ENCODE measurements around the gene SEC24A.
A peak's percentile ranks its signal among the peaks of the same experiment; 100 is the strongest.
"Not testable (repeated sequence)": the region's sequence is repeated elsewhere in the genome, so short reads cannot be mapped to it uniquely, and the experiment has no call there.

The SEC24A gene

DNA sequence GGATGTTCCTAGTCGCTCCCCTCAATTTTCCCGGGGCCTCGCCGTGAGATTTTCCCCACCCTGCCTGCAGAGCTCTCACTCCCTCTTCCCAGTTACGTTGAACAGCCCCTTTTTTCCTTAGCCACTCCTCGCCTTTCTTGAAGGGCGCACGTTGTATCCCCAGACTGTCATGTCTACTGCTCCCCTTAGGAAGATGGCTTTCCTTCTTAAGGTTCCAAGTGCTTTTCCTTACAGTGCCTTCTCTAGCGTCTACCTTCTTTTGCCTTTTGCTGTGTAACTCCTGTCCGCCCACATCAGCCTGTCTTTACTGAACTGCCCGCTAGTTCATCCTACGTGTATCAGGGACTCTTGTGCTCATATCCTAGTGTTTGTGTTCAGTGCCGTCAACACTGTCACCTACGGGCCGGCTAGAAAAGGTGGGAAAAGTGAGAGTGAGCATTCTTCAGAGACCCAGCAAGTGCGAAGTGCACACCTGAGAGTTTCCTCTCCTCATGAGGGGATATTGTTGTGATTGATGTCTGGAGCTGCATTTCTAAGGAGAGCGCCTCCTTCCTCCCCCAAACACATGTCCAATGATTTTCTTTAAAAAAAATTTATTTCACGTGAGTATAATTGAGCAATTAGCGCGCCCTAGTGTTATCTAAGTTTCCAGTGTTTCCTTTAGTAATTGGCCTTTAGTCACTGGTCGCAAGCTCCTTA is 90.5 kb downstream of the SEC24A start:
- DNase-seq (ENCODE audit: extremely low read depth in 1 of 2, low read depth in 1 of 2): no peak

DNA sequence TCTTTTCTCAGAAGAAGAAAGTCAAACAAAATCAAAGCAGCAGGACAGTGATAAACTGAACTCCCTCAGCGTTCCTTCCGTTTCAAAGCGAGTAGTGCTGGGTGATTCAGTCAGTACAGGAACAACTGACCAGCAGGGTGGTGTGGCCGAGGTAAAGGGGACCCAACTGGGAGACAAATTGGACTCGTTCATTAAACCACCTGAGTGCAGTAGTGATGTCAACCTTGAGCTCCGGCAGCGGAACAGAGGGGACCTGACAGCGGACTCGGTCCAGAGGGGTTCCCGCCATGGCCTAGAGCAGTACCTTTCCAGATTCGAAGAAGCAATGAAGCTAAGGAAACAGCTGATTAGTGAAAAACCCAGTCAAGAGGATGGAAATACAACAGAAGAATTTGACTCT is 92.5 kb downstream of the SEC24A start:
- no peak for DNase-seq (ENCODE audit: extremely low read depth in 1 of 2, low read depth in 1 of 2)

DNA sequence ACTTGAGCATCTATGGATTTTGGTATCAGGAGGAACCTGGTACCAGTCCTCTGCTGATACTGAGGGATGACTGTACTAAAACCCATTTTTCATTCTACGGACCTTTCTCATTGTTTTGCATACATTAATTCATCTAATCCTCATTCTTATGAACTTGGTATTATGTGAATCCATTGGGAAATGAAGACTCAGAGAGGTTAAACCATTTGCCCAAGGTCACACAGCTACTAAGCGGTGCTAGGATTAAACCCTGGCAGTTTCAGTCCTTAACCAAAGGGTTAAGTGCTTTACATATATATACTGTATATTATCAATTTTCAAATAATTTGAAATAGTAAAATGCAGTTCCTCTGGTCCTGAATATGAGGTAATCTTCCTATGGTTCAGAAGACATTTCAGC is 93.5 kb downstream of the SEC24A start:
- DNase-seq (ENCODE audit: extremely low read depth in 1 of 2, low read depth in 1 of 2): no peak

DNA sequence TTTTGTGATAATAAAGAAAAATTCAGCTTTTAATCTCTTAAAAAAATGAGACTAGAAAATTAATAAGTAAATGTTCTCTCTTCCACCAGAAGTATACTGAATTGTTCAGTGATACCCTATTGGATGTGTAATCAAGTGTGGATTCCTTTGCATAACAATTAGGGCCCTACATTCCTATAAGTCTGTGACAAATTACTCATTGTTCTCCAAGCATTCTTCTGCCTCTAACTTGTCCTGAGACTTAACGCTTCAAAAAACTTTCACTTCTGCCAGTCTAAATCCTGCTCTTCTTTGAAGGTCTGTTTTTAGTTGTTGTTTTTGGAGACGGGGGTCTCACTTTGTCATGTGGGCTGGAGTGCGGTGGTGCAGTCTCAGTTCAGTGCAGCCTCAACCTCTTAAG is 100.8 kb downstream of the SEC24A start:
- DNase-seq (ENCODE audit: extremely low read depth in 1 of 2, low read depth in 1 of 2): no peak

DNA sequence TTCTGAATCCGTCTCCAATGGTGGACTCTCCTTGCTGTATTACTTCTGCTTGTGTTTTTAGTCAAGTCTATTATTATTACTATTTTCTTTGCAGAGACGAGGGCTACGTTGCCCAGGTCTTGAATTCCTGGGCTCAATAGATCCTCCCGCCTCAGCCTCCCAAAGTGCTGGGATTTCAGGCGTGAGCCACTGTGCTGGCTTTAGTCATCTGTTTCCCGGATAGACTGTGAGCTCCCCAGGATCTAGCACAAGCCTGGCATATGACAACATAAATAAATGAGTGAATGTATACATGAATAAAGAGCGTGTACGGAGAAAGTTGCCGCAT is 109.6 kb downstream of the SEC24A start:
- DNase-seq (ENCODE audit: extremely low read depth in 1 of 2, low read depth in 1 of 2): no peak

DNA sequence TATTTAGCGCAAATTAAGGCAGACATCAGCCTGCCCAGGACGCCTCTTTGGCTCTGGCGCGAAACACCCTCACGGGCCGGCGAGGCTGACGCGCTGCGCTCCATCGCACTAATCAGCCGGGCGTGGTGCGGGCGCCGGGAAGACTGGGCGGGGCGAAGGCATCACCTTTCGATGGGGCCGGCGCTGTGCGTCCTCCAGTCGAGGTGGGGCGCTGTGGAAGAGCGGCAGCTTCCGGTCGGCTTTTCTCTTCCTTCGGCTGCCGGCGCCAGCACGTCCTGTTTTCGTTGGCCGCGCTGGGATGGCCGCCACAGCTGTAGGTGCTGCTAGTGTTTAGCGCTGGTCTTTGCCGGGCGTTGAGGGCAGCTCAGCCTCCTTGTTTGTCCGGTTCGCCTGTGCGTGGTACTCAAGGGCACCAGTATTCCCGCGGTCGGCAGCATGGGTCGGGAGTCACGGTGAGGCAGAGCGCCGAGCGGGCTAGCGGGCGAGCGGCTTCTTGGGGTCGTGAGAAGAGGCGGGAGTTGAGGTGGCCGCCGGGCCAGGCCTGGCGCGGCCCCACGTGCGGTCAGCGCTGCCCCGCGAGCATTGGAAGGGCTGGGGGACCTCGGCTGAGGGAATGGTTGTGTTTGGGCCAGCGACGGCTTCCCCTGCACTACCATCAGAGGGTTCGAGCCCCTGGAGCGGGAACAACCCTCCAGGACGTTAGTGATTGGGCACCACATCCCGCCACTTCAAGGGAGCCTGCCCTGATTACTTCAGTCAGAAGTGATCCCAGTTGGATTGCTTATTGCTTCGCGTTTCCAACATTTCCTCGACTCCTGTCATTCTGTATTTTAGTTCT is 110.1 kb downstream of the SEC24A start, which contains the start of gene DDX46:
Gene DDX46, plus strand, starts transcription at position 276 of the 838 bp plus-strand sequence. Its CDS starts 160 bp downstream, at position 436.
- peak; percentile 82 to 89 for DNase-seq (ENCODE audit: extremely low read depth in 1 of 2, low read depth in 1 of 2)

DNA sequence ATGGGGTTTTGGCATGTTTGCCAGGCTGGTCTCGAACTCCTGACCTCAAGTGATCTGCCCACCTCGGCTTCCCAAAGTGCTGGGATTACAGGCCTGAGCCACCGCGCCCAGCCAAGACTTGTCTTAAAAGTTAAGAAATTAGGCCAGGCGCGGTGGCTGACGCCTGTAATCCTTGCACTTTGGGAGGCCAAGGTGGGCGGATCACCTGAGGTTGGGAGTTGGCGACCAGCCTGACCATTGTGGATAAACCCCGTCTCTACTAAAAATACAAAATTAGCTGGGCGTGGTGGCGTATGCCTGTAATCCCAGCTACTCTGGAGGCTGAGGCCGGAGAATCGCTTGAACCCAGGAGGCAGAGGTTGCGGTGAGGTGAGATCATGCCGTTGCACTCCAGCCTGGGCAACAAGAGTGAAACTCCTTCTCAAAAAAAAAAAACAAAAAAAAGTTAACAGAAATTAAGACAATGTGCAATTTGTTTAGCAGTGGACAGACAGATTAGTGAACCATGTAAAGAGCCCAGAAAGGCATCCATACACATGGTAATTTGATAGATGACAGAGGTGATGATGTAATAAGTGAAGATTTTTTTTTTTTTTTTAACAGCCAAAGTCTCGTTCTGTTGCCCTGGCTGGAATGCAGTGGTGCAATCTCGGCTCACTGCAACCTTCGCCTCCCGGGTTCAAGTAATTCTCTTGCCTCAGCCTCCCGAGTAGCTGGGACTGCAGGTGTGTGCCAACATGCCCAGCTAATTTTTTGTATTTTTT is 119.1 kb downstream of the SEC24A start:
- DNase-seq (ENCODE audit: extremely low read depth in 1 of 2, low read depth in 1 of 2): not testable (repeated sequence)

DNA sequence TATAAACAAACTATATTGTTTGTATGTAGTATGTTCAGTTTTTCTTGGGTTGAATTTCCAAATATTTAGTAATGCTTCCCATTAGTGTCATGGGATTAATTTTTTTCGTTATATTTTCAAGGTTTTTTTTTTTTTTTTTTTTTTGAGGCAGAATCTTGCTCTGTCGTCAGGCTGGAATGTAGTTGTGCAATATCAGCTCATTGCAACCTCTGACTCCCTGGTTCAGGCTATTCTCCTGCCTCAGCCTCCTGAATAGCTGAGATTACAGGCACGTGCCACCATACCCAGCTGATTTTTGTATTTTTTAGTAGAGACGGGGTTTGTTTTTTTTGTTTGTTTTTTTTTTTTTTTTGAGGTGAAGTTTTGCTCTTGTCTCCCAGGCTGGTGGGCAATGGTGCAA is 120.6 kb downstream of the SEC24A start:
- no peak for DNase-seq (ENCODE audit: extremely low read depth in 1 of 2, low read depth in 1 of 2)

DNA sequence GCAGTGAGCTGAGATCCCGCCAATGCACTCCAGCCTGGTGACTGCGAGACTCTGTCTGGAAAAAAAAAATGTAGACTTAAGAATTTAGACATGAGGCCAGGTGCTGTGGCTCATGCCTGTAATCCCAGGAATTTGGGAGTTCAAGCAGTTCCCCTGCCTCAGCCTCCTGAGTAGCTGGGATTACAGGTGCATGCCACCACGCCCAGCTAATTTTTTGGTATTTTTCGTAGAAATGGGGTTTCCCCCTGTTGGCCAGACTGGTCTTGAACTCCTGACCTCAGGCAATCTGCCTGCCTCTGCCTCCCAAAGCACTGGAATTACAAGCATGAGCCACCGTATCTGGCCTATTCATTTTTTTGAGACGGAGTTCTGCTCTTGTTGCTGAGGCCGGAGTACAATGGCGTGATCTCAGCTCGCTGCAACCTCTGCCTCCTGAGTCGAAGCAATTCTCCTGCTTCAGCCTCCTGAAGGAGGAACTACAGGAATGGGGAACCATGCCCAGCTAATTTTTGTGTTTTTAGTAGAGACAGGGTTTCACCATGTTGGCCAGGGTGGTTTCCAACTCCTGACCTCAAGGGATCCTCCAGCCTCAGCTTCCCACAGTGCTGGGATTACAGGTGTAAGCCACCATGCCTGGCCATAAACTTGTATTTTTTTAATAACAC is 124.0 kb downstream of the SEC24A start:
- DNase-seq (ENCODE audit: extremely low read depth in 1 of 2, low read depth in 1 of 2): no peak

DNA sequence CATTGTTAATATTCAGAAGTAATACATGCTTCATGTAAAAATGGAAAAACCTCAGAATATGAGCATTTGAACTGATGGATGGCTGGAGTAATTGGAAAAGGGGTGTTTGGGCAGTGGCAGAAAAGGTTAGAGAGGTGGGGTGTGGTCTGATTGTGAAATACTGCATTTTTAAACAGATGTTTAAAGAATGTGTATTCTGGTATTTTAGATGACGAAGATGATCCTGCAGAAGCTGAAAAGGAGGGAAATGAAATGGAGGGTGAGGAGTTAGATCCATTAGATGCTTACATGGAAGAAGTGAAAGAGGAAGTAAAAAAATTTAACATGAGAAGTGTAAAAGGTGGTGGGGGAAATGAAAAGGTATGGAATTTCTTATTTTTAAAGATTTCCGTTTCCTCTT is 128.8 kb downstream of the SEC24A start:
- DNase-seq (ENCODE audit: extremely low read depth in 1 of 2, low read depth in 1 of 2): no peak

Data from activated CD8-positive, alpha-beta memory T cell treated with anti-CD3 and anti-CD28 coated beads for 1 hour (primary cell).